ENCODE data around the gene R3HDM2. TPM values are rescaled to one million over a fixed set of nuclear protein-coding genes. Genes with fewer than 3 reads are reported as not detected.

The R3HDM2 gene
- total and polyA plus RNA-seq, 2 of the 13 experiments (the other 11 are each of a cell fraction or from before 2014, with no cell fraction given) = 11.1 to 23.5 TPM

DNA sequence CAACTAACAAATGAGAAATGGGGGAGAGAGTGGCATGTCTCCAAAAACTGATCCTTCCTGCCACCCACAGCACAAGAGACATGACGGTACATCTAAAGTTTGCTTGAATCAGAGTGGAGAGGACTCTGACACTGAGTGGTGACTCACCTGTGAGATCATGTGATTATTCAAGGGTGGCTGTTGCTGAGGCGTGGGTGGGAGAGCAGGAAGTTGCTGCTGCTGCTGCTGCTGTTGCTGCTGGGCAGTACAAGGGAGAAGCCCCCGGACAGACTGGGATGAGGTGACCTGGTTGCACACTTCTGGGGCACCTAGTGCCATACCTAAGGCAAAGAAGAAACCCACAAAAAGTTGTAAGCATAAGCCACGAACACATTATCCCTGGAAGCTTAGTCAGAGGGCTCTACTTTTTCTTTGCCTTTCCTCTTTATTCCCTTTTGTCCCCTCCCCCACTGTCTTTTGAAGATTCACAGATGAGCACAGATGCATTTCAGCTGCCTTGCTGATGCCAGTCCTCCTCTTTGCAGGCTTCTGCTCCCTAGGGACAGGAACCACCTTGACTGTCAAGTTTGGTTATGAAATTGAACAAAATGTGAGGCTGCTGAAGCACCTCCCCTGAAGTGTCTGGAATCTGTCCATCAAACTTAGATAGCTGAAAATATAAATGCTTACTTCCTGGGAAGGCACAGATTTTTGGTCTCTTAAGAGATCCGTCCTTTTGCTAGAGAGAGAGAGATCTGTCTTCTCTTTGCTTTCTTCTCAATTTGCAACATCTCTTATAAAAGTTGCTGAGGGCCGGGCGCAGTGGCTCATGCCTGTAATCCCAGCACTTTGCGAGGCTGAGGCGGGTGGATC is 150.4 kb downstream of the R3HDM2 start (continued):
- TF ChIP-seq RFXAP (CRISPR knock-in tag; IDR thresholded peaks at IDR 0.05; ENCODE audit: borderline replicate concordance) (peak; percentile 80), ZNF543 (CRISPR knock-in tag; IDR thresholded peaks at IDR 0.05) (no peak), KDM6A (CRISPR knock-in tag; IDR thresholded peaks at IDR 0.05; ENCODE audit: low read depth) (no peak), SRSF9 (IDR thresholded peaks at IDR 0.05; ENCODE audit: borderline replicate concordance, insufficient read depth, low read depth, low read length, poor library complexity, severe bottlenecking) (no peak), REXO4 (CRISPR knock-in tag; IDR thresholded peaks at IDR 0.05; ENCODE audit: borderline replicate concordance) (no peak), ZFP36L1 (CRISPR knock-in tag; IDR thresholded peaks at IDR 0.05) (no peak), GABPB1 (CRISPR knock-in tag; IDR thresholded peaks at IDR 0.05) (peak; percentile 57), RCOR2 (CRISPR knock-in tag; IDR thresholded peaks at IDR 0.05) (no peak), WIZ (CRISPR knock-in tag; IDR thresholded peaks at IDR 0.05) (no peak), KAT8 (CRISPR knock-in tag; IDR thresholded peaks at IDR 0.05) (peak; percentile 64), ZNF644 (CRISPR knock-in tag; IDR thresholded peaks at IDR 0.05; ENCODE audit: low read depth) (no peak), TP53 (CRISPR knock-in tag; conservative IDR thresholded peaks at IDR 0.05) (no peak)
- TF ChIP-seq, protein P1, sequence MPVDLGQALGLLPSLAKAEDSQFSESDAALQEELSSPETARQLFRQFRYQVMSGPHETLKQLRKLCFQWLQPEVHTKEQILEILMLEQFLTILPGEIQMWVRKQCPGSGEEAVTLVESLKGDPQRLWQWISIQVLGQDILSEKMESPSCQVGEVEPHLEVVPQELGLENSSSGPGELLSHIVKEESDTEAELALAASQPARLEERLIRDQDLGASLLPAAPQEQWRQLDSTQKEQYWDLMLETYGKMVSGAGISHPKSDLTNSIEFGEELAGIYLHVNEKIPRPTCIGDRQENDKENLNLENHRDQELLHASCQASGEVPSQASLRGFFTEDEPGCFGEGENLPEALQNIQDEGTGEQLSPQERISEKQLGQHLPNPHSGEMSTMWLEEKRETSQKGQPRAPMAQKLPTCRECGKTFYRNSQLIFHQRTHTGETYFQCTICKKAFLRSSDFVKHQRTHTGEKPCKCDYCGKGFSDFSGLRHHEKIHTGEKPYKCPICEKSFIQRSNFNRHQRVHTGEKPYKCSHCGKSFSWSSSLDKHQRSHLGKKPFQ (CRISPR knock-in tag; IDR thresholded peaks at IDR 0.05; ENCODE audit: insufficient replicate concordance) = no peak
- TF ChIP-seq, protein P2, sequence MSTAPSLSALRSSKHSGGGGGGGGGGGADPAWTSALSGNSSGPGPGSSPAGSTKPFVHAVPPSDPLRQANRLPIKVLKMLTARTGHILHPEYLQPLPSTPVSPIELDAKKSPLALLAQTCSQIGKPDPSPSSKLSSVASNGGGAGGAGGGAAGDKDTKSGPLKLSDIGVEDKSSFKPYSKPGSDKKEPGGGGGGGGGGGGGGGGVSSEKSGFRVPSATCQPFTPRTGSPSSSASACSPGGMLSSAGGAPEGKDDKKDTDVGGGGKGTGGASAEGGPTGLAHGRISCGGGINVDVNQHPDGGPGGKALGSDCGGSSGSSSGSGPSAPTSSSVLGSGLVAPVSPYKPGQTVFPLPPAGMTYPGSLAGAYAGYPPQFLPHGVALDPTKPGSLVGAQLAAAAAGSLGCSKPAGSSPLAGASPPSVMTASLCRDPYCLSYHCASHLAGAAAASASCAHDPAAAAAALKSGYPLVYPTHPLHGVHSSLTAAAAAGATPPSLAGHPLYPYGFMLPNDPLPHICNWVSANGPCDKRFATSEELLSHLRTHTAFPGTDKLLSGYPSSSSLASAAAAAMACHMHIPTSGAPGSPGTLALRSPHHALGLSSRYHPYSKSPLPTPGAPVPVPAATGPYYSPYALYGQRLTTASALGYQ (CRISPR knock-in tag; IDR thresholded peaks at IDR 0.05) = no peak
- TF ChIP-seq, protein P3, sequence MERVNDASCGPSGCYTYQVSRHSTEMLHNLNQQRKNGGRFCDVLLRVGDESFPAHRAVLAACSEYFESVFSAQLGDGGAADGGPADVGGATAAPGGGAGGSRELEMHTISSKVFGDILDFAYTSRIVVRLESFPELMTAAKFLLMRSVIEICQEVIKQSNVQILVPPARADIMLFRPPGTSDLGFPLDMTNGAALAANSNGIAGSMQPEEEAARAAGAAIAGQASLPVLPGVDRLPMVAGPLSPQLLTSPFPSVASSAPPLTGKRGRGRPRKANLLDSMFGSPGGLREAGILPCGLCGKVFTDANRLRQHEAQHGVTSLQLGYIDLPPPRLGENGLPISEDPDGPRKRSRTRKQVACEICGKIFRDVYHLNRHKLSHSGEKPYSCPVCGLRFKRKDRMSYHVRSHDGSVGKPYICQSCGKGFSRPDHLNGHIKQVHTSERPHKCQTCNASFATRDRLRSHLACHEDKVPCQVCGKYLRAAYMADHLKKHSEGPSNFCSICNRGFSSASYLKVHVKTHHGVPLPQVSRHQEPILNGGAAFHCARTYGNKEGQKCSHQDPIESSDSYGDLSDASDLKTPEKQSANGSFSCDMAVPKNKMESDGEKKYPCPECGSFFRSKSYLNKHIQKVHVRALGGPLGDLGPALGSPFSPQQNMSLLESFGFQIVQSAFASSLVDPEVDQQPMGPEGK (CRISPR knock-in tag; IDR thresholded peaks at IDR 0.05) = peak; percentile 34; the same call in 1 of the 2 replicates
- TF ChIP-seq, protein P4, sequence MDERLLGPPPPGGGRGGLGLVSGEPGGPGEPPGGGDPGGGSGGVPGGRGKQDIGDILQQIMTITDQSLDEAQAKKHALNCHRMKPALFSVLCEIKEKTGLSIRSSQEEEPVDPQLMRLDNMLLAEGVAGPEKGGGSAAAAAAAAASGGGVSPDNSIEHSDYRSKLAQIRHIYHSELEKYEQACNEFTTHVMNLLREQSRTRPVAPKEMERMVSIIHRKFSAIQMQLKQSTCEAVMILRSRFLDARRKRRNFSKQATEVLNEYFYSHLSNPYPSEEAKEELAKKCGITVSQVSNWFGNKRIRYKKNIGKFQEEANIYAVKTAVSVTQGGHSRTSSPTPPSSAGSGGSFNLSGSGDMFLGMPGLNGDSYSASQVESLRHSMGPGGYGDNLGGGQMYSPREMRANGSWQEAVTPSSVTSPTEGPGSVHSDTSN (CRISPR knock-in tag; IDR thresholded peaks at IDR 0.05) = peak; percentile 72
- TF ChIP-seq, protein P5, sequence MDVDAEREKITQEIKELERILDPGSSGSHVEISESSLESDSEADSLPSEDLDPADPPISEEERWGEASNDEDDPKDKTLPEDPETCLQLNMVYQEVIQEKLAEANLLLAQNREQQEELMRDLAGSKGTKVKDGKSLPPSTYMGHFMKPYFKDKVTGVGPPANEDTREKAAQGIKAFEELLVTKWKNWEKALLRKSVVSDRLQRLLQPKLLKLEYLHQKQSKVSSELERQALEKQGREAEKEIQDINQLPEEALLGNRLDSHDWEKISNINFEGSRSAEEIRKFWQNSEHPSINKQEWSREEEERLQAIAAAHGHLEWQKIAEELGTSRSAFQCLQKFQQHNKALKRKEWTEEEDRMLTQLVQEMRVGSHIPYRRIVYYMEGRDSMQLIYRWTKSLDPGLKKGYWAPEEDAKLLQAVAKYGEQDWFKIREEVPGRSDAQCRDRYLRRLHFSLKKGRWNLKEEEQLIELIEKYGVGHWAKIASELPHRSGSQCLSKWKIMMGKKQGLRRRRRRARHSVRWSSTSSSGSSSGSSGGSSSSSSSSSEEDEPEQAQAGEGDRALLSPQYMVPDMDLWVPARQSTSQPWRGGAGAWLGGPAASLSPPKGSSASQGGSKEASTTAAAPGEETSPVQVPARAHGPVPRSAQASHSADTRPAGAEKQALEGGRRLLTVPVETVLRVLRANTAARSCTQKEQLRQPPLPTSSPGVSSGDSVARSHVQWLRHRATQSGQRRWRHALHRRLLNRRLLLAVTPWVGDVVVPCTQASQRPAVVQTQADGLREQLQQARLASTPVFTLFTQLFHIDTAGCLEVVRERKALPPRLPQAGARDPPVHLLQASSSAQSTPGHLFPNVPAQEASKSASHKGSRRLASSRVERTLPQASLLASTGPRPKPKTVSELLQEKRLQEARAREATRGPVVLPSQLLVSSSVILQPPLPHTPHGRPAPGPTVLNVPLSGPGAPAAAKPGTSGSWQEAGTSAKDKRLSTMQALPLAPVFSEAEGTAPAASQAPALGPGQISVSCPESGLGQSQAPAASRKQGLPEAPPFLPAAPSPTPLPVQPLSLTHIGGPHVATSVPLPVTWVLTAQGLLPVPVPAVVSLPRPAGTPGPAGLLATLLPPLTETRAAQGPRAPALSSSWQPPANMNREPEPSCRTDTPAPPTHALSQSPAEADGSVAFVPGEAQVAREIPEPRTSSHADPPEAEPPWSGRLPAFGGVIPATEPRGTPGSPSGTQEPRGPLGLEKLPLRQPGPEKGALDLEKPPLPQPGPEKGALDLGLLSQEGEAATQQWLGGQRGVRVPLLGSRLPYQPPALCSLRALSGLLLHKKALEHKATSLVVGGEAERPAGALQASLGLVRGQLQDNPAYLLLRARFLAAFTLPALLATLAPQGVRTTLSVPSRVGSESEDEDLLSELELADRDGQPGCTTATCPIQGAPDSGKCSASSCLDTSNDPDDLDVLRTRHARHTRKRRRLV (CRISPR knock-in tag; IDR thresholded peaks at IDR 0.05) = no peak
